H1 (cell line): ENCODE results near the gene TMEM163. TPM values are rescaled to one million over a fixed set of nuclear protein-coding genes. Genes with fewer than 3 reads are reported as not detected.

Experiments used
- CTCF ChIA-PET: fragments of 300-600 bp; sonication (Branson Sonifier 250); formaldehyde crosslinking; loops from one replicate; lab custom pipeline; 2021; ENCODE audit not compliant: partially characterized antibody; lab: Charles Lee
- POLR2A ChIA-PET: fragments of 300-600 bp; sonication (Branson Sonifier 250); formaldehyde crosslinking; loops from one replicate; lab custom pipeline; 2021; ENCODE audit warnings: inconsistent platforms; ENCODE audit not compliant: partially characterized antibody; lab: Charles Lee
- DNase-seq, 2 experiments: peaks; one replicate each; pipeline versions ENCODE4 v3.0.0 to v3.0.0-alpha.2; 2010 to 2022; ENCODE audit warnings: low spot score in 2 of 2, low read depth in 1 of 2, mixed read lengths in 1 of 2
- FAIRE-seq: peaks from 2 replicates; lab custom pipeline; 2011; peaks lifted over from hg19 to GRCh38; lab: Jason Lieb, UNC
- H2AFZ ChIP-seq: 2 replicates; pipeline ENCODE4 v1.8.1; 2012; ENCODE audit warnings: low read length, inconsistent platforms
- H2AK5ac ChIP-seq: 2 replicates; pipeline ENCODE4 v1.6.1; 2013; ENCODE audit warnings: low read depth, low read length
- H2BK120ac ChIP-seq: replicated peaks from 2 replicates; pipeline ENCODE3; 2013; ENCODE audit warnings: low read depth, low read length, inconsistent platforms
- H2BK12ac ChIP-seq: 2 replicates; pipeline ENCODE4 v1.6.1; 2013; ENCODE audit warnings: low read depth, low read length
- H2BK15ac ChIP-seq: 2 replicates; pipeline ENCODE4 v1.6.1; 2013; ENCODE audit warnings: low read length
- H2BK20ac ChIP-seq: 2 replicates; pipeline ENCODE4 v1.6.1; 2013; ENCODE audit warnings: low read length
- H2BK5ac ChIP-seq: 2 replicates; pipeline ENCODE4 v1.6.1; 2013; ENCODE audit warnings: low read depth, low read length
- H3K14ac ChIP-seq: 2 replicates; pipeline ENCODE4 v1.6.1; 2013; ENCODE audit warnings: inconsistent platforms; ENCODE audit not compliant: insufficient read length
- H3K18ac ChIP-seq: 2 replicates; pipeline ENCODE4 v1.6.1; 2013; ENCODE audit warnings: low read length; ENCODE audit errors: extremely low read depth
- H3K23ac ChIP-seq: 2 replicates; pipeline ENCODE4 v1.6.1; 2013; ENCODE audit warnings: inconsistent platforms; ENCODE audit not compliant: insufficient read length
- H3K23me2 ChIP-seq: 2 replicates; pipeline ENCODE4 v1.6.1; 2013; ENCODE audit warnings: low read depth, low read length
- H3K27ac ChIP-seq: 2 replicates; pipeline ENCODE4 v1.6.1; 2011; ENCODE audit warnings: low read depth, low read length, inconsistent platforms
- H3K27me3 ChIP-seq, 4 experiments: replicated peaks in 1 of 4; 1 replicate in 1 of 4; 2 replicates in 3 of 4; pipeline versions ENCODE4 v1.6.1 to v1.8.1; 2011 to 2013; ENCODE audit warnings: low read length in 3 of 4, mild to moderate bottlenecking in 3 of 4, inconsistent platforms in 2 of 4, mixed read lengths in 2 of 4, moderate library complexity in 1 of 4; ENCODE audit not compliant: control insufficient read depth in 3 of 4, insufficient read depth in 3 of 4; ENCODE audit errors: extremely low read depth in 1 of 4
- H3K36me3 ChIP-seq, 4 experiments: 2 replicates each; pipeline versions ENCODE4 v1.6.1 to v1.8.1; 2011 to 2013; ENCODE audit warnings: mild to moderate bottlenecking in 4 of 4, low read length in 3 of 4, moderate library complexity in 2 of 4, control low read depth in 1 of 4, inconsistent platforms in 1 of 4; ENCODE audit not compliant: insufficient read depth in 4 of 4, control insufficient read depth in 2 of 4
- H3K4ac ChIP-seq: replicated peaks from 2 replicates; pipeline ENCODE3; 2013; ENCODE audit warnings: low read length, low read depth, mixed read lengths, inconsistent platforms; ENCODE audit not compliant: insufficient read length
- H3K4me1 ChIP-seq, 4 experiments: replicated peaks in 1 of 4; 1 replicate in 1 of 4; 2 replicates in 3 of 4; pipeline versions ENCODE4 v1.6.1 to v1.8.1; 2011 to 2013; ENCODE audit warnings: low read length in 3 of 4, inconsistent platforms in 2 of 4, mixed read lengths in 1 of 4; ENCODE audit not compliant: insufficient read depth in 4 of 4, control insufficient read depth in 3 of 4
- H3K4me2 ChIP-seq, 2 experiments: 2 replicates each; pipeline versions ENCODE4 v1.6.1 to v1.8.1; 2011 to 2013; ENCODE audit warnings: low read depth in 2 of 2, low read length in 2 of 2, control low read depth in 1 of 2, inconsistent platforms in 1 of 2, mild to moderate bottlenecking in 1 of 2; ENCODE audit not compliant: insufficient read depth in 1 of 2
- H3K4me3 ChIP-seq, 4 experiments: fragments of 200-600, 300-600 bp in 1 of 4; sonication (generic), shearing (Covaris generic), sonication (Bioruptor Twin) in 1 of 4; 2 replicates each; pipeline versions ENCODE4 v1.5.1 to v1.8.1; 2011 to 2016; ENCODE audit warnings: low read length in 4 of 4, low read depth in 3 of 4, control low read depth in 2 of 4, inconsistent platforms in 2 of 4, mild to moderate bottlenecking in 2 of 4, mixed read lengths in 1 of 4, moderate library complexity in 1 of 4; ENCODE audit not compliant: insufficient read depth in 2 of 4; ENCODE audit errors: extremely low read depth in 1 of 4
- H3K56ac ChIP-seq: replicated peaks from 2 replicates; pipeline ENCODE3; 2013; ENCODE audit warnings: low read depth, mild to moderate bottlenecking, mixed read lengths, low read length, inconsistent platforms; ENCODE audit not compliant: insufficient read length
- H3K79me1 ChIP-seq: 2 replicates; pipeline ENCODE4 v1.6.1; 2013; ENCODE audit warnings: low read depth, low read length, control low read depth
- H3K79me2 ChIP-seq, 2 experiments: 2 replicates each; pipeline versions ENCODE4 v1.6.1 to v1.8.1; 2012 to 2013; ENCODE audit warnings: low read length in 2 of 2, mild to moderate bottlenecking in 2 of 2, inconsistent platforms in 1 of 2; ENCODE audit not compliant: insufficient read depth in 2 of 2, control insufficient read depth in 1 of 2
- H3K9ac ChIP-seq, 4 experiments: replicated peaks in 1 of 4; 1 replicate in 1 of 4; 2 replicates in 3 of 4; pipeline versions ENCODE4 v1.6.1 to v1.8.1; 2011 to 2013; ENCODE audit warnings: low read depth in 3 of 4, low read length in 3 of 4, control low read depth in 2 of 4, mild to moderate bottlenecking in 2 of 4, moderate library complexity in 2 of 4, inconsistent platforms in 1 of 4; ENCODE audit errors: extremely low read depth in 1 of 4
- H3K9me3 ChIP-seq, 2 experiments: 2 replicates each; pipeline versions ENCODE4 v1.6.1 to v1.8.1; 2012 to 2013; ENCODE audit warnings: mild to moderate bottlenecking in 2 of 2, moderate library complexity in 2 of 2, control low read depth in 1 of 2, inconsistent platforms in 1 of 2, low read depth in 1 of 2, low read length in 1 of 2, mixed read lengths in 1 of 2; ENCODE audit not compliant: insufficient read depth in 2 of 2
- H4K20me1 ChIP-seq, 2 experiments: replicated peaks in 1 of 2; 2 replicates each; pipeline versions ENCODE3 to v1.8.1; 2011 to 2013; ENCODE audit warnings: inconsistent platforms in 2 of 2, low read length in 2 of 2, mild to moderate bottlenecking in 1 of 2; ENCODE audit not compliant: insufficient read depth in 2 of 2, control insufficient read depth in 1 of 2
- H4K5ac ChIP-seq: 2 replicates; pipeline ENCODE4 v1.6.1; 2013; ENCODE audit warnings: low read length, low read depth, mixed read lengths, inconsistent platforms; ENCODE audit not compliant: insufficient read length
- H4K8ac ChIP-seq: 2 replicates; pipeline ENCODE4 v1.8.0; 2013; ENCODE audit warnings: mild to moderate bottlenecking, moderate library complexity, low read length, inconsistent platforms; ENCODE audit not compliant: insufficient read depth; ENCODE audit errors: extremely low read depth
- H4K91ac ChIP-seq: replicated peaks from 2 replicates; pipeline ENCODE3; 2013; ENCODE audit warnings: low read length, mixed read lengths, inconsistent platforms; ENCODE audit not compliant: insufficient read length
- ASH2L ChIP-seq: fragments of 200-600, 300-600 bp; sonication (generic); IDR thresholded peaks from one replicate; pipeline ENCODE4 v1.7.1; 2017; ENCODE audit warnings: low read length
- POLR2A ChIP-seq, 2 experiments: IDR thresholded peaks; 1 replicate in 1 of 2; 2 replicates in 1 of 2; pipeline ENCODE4 v1.6.1; 2011; ENCODE audit warnings: low read depth in 2 of 2, low read length in 2 of 2, mild to moderate bottlenecking in 2 of 2; ENCODE audit errors: control extremely low read depth in 1 of 2
- WGBS, 2 experiments: shearing (Covaris generic) in 1 of 2; methylation state at CpG; one replicate each; pipeline versions ENCODE4 v1.1.6 to v1.1.7; 2013 to 2015; ENCODE audit warnings: low lambda C conversion rate in 2 of 2, mixed read lengths in 2 of 2, inconsistent platforms in 1 of 2, low coverage in 1 of 2, missing lambda C conversion rate in 1 of 2; ENCODE audit not compliant: insufficient replicate concordance in 2 of 2, insufficient coverage in 1 of 2, insufficient read length in 1 of 2; ENCODE audit errors: extremely low coverage in 1 of 2, missing lambda C conversion rate in 1 of 2; 5-methylcytosine and 5-hydroxymethylcytosine counted together
- polyA plus RNA-seq, 7 experiments: library from polyadenylated mRNA; depleted of rRNA in 3 of 7; stranded (reverse) in 5 of 7; unstranded in 2 of 7; fragments of >200 nt in 5 of 7; fragments of 200-250 nt in 2 of 7; gene quantifications; 1 replicate in 5 of 7; 2 replicates in 1 of 7; 4 replicates in 1 of 7; pipeline versions ENCODE4 v1.2.1 to v1.2.3, GENCODE V29; 2011 to 2013; ENCODE audit warnings: missing spikeins in 2 of 7, mixed read lengths in 2 of 7
- total RNA-seq: library from RNA; stranded (reverse); fragmentation: NEBNext Ultra II Directional; extraction: Animal tissue kit (Norgen Biotek cat#: 25700); gene quantifications from 2 replicates; pipeline ENCODE4 v1.2.1, GENCODE V29; 2021

TMEM163 gene
- total and polyA plus RNA-seq, 2 of the 8 experiments (the other 6 are each of a cell fraction or from before 2014, with no cell fraction given), result 2.8 to 3.2 TPM

- H3K4me2 ChIP-seq, result peak overlapping the region; percentile 15 to 38; a peak in 3 of 4 replicates
- H3K36me3 ChIP-seq, result no peaks in the 10 kb centered on the region
- no peak overlapping the region for H3K9ac ChIP-seq
- H3K27ac ChIP-seq, result no peak overlapping the region
- H3K4ac ChIP-seq, result no peak overlapping the region
- DNase-seq (peak; percentile 21 to 63), FAIRE-seq (no peak)
- no peak overlapping the region for H4K8ac ChIP-seq
- H3K14ac ChIP-seq, result no peak overlapping the region
- no peaks in the 10 kb centered on the region for H3K27me3 ChIP-seq
- no peak overlapping the region for H3K4me3 ChIP-seq
- no peak overlapping the region for H2BK120ac ChIP-seq
- no peaks in the 10 kb centered on the region for H3K79me2 ChIP-seq
- H3K23me2 ChIP-seq, result no peaks in the 10 kb centered on the region
- H4K5ac ChIP-seq, result no peak overlapping the region
- no peak overlapping the region for H2BK15ac ChIP-seq
- no peaks in the 10 kb centered on the region for H3K79me1 ChIP-seq
- H2BK20ac ChIP-seq, result peak overlapping the region; percentile 8; the same call in 1 of the 2 replicates
- peak overlapping the region; percentile 34 for H3K18ac ChIP-seq
- 90% methylated on average over 21 of the region's 21 CpGs; no CpG with 5 or more reads in 1 of the 2 experiments for WGBS, 2 experiments
- no peak overlapping the region for H2AK5ac ChIP-seq
- ChIA-PET CTCF (interaction anchor here (1.0 to 1.2 kb wide), 2 partner anchors 12 to 26 kb away, joined by 3 read pairs; no protein-coding TSS in a partner anchor), POLR2A (interaction anchor here (0.9 to 1.2 kb wide), 2 partner anchors 9 to 49 kb away, joined by 3 to 5 read pairs; no protein-coding TSS in a partner anchor)
- no peaks in the 10 kb centered on the region for H4K20me1 ChIP-seq
- no peak overlapping the region for H3K56ac ChIP-seq
- H3K23ac ChIP-seq, result no peak overlapping the region
- no peak overlapping the region for H4K91ac ChIP-seq
- TF ChIP-seq ASH2L (peak; percentile 60), POLR2A (IDR thresholded peaks at IDR 0.05; ENCODE audit: control extremely low read depth in 1 of 2, low read depth in 2 of 2, low read length in 2 of 2) (no peak)
- peaks cover 0 to 17% (median 11%) of the 10 kb centered on the region in 4 experiments; a peak in 6 of 7 replicates for H3K4me1 ChIP-seq
- H3K9me3 ChIP-seq, result no peaks in the 10 kb centered on the region
- 0 out of 2 replicates have a peak overlapping the region, but pooled peaks have one; percentile 71 for H2BK5ac ChIP-seq
- peak overlapping the region; percentile 83 for H2AFZ ChIP-seq
- H2BK12ac ChIP-seq, result peak overlapping the region; percentile 65; the same call in 1 of the 2 replicates
Observed at GRCh38 chr2:134705861-134706586, 12.8 kb downstream of the TMEM163 start.
